Stimulated activated CD4-positive, alpha-beta T cell treated with anti-CD3 and anti-CD28 coated beads, Interleukin-12 subunit alpha, Interleukin-12 subunit beta, amount 100 ng/mL, for 48 hours (primary cell): ENCODE measurements around the gene INTS3.
"Not testable (repeated sequence)": the region's sequence is repeated elsewhere in the genome, so short reads cannot be mapped to it uniquely, and the experiment has no call there.

ENCODE experiments used
- DNase-seq, 3 donors: peaks; one replicate each; pipeline ENCODE4 v3.0.0-alpha.2; 2020; ENCODE audit warnings: low read depth in 2 of 3, low spot score in 1 of 3

INTS3 gene

DNA sequence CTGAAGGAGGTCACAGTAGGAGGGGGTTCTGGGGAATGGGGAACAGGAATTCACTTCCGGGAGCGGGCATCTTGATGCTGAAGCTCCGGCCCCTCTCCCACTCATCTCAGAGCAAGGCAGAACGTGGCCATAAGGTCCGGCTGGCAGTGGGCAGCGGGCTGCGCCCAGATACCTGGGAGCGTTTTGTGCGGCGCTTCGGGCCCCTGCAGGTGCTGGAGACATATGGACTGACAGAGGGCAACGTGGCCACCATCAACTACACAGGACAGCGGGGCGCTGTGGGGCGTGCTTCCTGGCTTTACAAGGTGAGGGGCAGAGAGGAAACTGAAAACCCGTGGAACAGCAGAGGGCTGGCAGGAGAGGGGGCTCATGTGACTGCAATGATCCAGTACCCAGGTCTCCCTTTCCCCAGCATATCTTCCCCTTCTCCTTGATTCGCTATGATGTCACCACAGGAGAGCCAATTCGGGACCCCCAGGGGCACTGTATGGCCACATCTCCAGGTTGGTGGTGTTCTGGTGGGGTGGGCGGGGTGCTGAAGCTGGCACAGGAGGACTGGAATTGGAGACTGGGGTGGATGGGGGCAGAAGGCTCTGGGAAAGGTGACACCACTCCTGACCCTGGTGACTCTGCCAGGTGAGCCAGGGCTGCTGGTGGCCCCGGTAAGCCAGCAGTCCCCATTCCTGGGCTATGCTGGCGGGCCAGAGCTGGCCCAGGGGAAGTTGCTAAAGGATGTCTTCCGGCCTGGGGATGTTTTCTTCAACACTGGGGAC, 50.4 kb downstream of the INTS3 start:
- DNase-seq = no peak

DNA sequence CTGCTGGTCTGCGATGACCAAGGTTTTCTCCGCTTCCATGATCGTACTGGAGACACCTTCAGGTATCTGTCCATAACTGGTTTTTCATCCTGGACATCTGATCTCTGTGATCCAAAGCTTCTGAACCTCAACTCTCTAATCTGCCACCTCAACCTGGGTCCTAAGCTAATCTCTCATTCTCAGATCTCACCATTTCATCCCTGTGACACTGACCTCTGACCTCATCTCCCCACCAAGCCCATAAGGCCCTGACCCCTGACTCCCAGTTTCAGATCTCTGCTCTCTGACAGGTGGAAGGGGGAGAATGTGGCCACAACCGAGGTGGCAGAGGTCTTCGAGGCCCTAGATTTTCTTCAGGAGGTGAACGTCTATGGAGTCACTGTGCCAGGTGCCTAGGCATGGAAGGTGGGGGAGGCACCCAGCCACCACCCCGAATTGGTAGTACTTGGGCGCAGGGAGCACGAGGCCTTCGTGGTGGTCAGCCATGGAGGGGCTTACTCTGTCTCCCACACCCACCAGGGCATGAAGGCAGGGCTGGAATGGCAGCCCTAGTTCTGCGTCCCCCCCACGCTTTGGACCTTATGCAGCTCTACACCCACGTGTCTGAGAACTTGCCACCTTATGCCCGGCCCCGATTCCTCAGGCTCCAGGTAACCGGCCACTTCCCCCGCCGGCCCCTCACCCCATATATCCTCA, 51.1 kb downstream of the INTS3 start:
- no peak for DNase-seq

GRCh38 chr1:153779781-153780541, 52.1 kb downstream of the INTS3 start:
- no peak for DNase-seq

DNA sequence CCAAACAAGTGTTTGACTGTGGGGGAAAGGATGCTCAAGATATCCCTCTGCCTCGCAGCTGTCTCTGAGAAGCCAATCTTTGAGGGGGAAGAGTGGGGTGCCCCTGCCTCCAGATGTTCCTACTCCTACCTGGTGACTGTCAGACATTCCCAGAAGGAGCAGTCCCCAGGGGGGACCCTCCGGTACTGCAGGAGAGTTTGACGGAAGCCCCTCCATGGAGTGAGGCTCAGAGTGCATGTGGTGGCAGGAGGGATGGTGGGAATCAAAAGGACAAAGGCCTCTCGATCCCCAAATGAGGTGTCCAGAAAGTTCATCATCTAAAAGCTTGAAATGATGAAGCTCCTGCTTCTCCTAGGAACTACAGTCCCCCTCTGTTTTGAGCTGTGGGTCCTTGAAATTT, 52.7 kb downstream of the INTS3 start:
- no peak for DNase-seq

GRCh38 chr1:153782648-153783047, 54.8 kb downstream of the INTS3 start:
- DNase-seq = not testable (repeated sequence)

DNA sequence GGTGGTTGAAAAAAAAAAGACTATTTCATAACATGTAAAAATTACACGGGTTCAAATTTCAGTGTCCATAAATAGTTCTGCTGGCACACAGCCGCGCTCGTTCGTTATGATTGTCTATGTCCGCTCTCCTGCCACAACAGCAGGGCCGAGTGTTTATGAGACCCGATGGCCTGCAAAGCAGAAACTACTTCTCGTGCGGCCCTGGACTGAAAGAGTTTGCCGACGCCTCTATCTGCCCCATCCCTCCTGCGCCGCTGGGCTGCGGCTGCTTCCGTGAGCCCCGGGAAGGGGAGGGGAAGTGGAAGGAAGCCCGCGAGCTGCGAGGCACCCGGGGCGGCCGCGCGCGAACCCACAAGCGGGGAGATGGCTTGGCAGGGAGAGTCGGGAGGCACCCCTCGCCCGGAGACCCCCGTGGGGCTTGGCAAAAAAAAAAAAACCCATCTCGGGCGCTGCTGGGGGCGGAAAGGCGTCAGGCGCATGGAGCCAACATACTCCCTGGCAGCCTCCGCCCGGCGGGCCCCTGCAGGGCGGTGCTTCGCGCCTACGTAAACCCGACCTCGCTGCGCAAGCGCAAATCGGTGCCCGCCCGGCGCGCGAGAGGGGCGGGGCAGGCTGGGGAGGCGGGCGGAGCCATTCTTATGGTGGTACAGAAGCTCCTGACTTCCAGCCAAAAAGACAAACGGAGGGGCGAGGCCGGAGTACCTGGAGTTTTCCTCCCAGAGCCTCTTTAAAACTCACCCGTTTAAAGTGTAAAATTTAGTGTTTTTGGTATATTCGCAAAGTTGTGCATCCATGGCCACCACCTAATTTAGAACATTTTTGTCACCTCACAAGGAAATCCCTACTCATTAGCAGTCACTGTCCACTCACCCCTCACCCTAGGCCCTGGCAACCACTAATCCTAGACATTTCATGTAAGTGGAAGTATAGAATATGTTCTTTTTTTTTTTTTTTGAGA, 55.7 kb downstream of the INTS3 start:
- peak; percentile 82 to 88 (median 88) for DNase-seq

- DNase-seq = no peak
Measured at GRCh38 chr1:153786038-153786790, 58.4 kb downstream of the INTS3 start.

DNA sequence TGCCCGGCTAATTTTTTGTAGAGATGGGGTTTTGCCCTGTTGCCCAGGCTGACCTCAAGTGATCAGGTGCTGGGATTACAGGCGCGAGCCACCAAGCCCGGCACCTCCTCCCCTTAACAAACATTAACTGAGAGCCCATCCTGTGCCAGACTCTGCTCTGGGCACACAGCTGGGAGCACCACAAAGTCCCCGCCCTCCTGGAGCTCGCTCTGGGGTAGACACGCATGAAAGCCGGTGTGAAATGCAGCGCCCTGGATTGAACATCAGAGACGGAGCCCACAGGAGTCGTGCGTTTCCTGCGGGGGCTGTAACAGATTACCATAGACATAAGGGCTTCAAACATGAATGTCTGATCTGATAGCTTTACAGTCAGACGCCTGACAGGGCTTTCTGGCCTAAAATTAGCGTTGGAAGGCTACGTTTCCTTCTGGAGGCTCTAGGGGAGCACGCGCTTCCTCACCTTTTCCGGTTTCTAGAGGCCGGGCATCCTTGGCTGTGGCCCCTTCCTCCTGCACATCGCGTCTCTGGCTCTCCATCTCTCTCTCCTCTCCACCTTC, 61.7 kb downstream of the INTS3 start:
- DNase-seq = no peak

DNA sequence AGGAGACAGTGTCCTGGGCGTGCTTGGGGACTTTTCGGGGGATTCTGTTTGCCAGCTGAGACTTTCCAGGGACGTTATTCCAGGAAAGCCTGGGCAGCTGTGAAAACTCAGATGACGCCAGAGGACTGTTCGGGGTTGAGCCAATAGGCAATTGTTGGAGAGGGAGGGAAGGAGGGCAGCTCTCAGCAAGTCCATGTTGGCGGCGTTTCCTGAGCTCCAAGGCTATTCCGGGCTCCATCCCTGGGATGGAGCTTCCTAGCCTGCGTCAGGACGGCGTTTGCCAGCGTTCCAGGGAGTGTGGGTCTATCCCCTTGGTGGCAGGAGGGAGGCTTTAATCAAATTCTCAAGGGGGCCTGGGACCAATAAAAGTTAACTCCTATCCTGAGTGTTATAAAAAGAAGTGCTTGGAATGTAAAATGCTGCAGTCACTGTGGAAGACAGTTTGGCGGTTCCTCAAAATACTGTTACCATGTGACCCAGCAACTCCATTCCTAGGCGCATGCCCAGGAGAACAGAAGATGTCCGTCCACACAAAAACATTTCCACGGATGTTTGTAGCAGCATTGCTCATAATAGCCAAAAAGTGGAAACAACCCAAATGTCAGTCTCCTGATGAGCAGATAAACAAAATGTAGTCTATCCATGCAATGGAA, 62.6 kb downstream of the INTS3 start:
- DNase-seq = no peak

- DNase-seq = no peak
Measured at GRCh38 chr1:153790966-153791647, 63.3 kb downstream of the INTS3 start.

DNA sequence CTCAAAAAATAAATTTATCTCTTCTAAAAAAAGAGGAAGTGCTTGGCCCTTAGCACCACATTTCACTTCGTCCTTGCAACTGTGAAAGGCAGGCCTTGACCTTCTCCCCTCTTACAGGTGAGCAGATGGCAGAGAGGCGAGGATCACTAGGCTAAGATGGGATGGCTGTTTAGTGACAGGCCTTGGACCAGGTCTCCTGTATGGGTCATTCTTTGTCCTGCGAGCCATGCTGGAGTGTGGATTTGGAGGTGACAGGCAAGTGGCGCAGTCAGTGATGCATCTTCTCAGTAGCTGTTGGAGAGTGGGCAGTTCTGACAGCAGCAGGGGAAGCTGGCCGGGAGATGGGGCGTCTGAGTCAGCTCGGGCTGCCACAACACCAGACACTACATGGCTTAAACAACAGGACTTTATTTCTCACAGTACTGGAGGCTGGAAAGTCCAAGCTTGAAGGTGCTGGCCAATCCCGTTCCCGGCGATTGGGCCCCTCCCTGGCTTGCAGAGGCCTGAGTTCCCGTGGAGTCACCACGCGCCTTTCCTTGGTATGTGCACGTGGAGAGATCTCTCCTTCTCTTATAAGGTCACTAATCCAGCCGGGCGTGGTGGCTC, 63.9 kb downstream of the INTS3 start:
- no peak for DNase-seq

DNA sequence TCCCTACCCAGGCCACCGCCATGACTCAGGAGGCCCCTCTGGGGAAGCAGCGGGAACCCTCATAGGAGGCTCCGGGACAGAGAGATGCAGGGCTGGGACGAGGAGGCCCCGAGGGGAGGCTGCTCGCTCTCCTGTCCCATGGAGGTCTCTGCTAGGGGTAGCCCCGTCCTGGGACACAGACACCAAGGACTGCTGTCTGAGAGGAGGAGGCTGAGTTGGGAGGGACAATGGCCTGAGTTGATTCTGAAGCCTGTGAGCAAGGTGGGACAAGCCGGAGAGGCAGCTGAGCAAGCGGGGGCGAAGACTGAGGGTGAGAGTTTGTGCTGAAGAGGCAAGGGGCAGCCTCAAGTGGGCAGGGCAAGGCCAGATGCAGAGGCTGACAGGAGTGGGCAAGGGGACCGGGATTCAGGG, 64.8 kb downstream of the INTS3 start:
- DNase-seq = no peak

DNA sequence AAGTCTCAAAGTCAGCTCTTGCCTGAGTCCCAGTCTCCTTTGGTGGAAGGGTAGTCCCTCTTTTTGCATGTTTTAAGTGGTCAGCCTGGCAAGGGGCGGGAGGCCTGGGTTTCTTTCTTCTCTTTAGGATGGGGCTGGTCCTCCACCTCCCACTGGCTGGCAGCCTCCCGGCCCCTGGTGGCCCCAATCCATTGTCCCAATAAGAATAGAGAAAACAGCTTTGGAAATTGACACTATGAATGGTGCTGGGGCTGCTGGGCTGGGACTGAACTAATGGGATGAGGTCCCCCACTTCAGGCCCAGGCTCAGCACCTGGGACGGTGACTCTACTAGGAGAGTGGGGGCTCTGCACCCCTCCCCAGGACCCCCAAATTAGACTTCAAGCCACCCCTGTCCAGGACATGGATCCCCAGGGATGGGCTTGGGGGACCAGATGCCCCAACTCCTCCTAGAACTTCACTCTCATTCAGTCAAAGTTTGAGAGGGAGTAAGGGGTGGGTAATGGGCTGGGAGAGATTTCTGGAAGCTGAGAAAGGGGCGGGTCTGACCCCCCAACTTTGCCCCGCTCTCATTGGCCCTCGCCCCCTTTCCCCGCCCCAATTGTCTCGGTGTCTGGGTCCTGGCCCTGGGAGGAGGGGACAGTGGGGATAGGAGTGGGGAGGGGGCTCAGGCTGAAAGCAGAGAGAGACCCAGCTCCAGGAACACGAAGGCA, 65.6 kb downstream of the INTS3 start:
- DNase-seq = no peak

- no peak for DNase-seq
Measured at GRCh38 chr1:153793973-153794615, 66.2 kb downstream of the INTS3 start.

DNA sequence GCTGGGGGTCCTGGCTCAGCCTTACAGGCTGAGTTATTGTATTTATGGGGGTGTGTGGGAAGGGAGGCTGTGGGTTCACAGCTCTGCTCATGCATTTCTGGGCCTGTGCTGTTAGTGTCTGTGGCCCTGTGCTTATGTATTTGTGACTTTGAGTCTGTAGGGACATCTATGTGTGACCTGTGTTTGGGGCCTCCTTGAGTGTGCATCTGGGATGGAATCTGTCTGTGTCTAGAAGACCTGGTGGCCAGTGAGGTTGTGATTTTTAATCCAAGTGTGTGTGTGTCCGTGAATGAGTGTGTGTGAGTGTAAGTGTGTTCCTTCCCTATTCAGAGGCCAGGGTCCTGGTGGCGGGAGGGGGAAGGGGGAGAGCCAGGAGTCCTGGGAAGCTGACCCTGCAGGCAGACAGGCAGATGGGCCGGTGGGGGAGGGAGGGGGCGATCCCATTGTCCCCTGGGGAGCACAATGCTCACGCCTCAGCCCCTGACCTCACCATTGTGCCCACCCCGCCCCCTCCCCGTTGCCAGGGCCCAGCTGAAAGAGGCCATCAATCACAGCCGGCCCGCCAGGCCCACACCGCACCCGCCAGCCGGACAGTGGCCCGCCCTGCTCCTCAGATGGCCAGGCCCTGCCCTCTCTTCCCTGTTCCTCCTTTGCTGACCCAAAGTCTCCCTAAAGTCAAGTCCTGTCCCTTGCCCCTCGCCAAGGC, 66.9 kb downstream of the INTS3 start:
- DNase-seq = no peak

GRCh38 chr1:153795330-153795837, 67.5 kb downstream of the INTS3 start:
- DNase-seq = no peak
